Kidney (tissue), 14 donors: ENCODE measurements around the gene HES5. TPM values are rescaled to one million over a fixed set of nuclear protein-coding genes. Genes with fewer than 3 reads are reported as not detected.

Experiments
- DNase-seq, 5 donors: peaks; one replicate each; pipeline ENCODE4 v3.0.0-alpha.2; 2013 to 2020
- FAIRE-seq: peaks from 2 replicates; lab custom pipeline; 2012; peaks lifted over from hg19 to GRCh38; lab: Jason Lieb, UNC
- H3K27ac ChIP-seq, 2 donors: one replicate each; pipeline ENCODE4 v1.7.0; 2013; ENCODE audit warnings: low read depth in 2 of 2, low read length in 2 of 2, inconsistent platforms in 1 of 2
- H3K27me3 ChIP-seq: one replicate; pipeline ENCODE4 v1.7.1; 2013; ENCODE audit warnings: low read length, inconsistent platforms; ENCODE audit not compliant: control insufficient read depth, insufficient read depth
- H3K36me3 ChIP-seq, 3 donors: one replicate each; pipeline versions ENCODE4 v1.7.0 to v1.7.1; 2013; ENCODE audit warnings: low read length in 3 of 3, control low read depth in 1 of 3, inconsistent platforms in 1 of 3; ENCODE audit not compliant: insufficient read depth in 3 of 3, control insufficient read depth in 2 of 3
- H3K4me1 ChIP-seq, 3 donors: one replicate each; pipeline versions ENCODE4 v1.7.0 to v1.7.1; 2013; ENCODE audit warnings: low read length in 3 of 3, inconsistent platforms in 1 of 3, low read depth in 1 of 3; ENCODE audit not compliant: control insufficient read depth in 2 of 3, insufficient read depth in 2 of 3
- H3K4me3 ChIP-seq, 3 donors: one replicate each; pipeline versions ENCODE4 v1.7.0 to v1.8.1; 2013; ENCODE audit warnings: low read length in 3 of 3, control low read depth in 1 of 3, inconsistent platforms in 1 of 3
- H3K9ac ChIP-seq, 3 donors: one replicate each; pipeline versions ENCODE4 v1.7.0 to v1.7.1; 2013; ENCODE audit warnings: low read length in 3 of 3, control low read depth in 1 of 3, inconsistent platforms in 1 of 3
- H3K9me3 ChIP-seq, 3 donors: one replicate each; pipeline versions ENCODE4 v1.7.0 to v1.7.1; 2013; ENCODE audit warnings: low read length in 3 of 3, control low read depth in 1 of 3, inconsistent platforms in 1 of 3; ENCODE audit not compliant: control insufficient read depth in 2 of 3, insufficient read depth in 1 of 3
- intact Hi-C: fragments of 100-400 bp; cut with DNase I; formaldehyde crosslinking; loops from one replicate; pipeline ENCODE4 v1.11.1; 2022
- polyA plus RNA-seq: library from polyadenylated mRNA; stranded (reverse); fragments of 350-450 nt; fragmentation: Illumina TruSeq; extraction: RNeasy Lipid Tissue Mini Kit (QIAGEN cat#74804); gene quantifications from one replicate; pipeline ENCODE4 v1.2.3, GENCODE V29; 2014; ENCODE audit warnings: low read depth, low replicate concordance; ENCODE audit not compliant: insufficient read depth
- total RNA-seq: library from RNA; stranded (reverse); fragmentation: NEBNext Ultra II Directional; extraction: Animal tissue kit (Norgen Biotek cat#: 25700); gene quantifications from one replicate; pipeline ENCODE4 v1.2.1, GENCODE V29; 2021
- TF ChIP-seq, protein P1 (sequence below): IDR thresholded peaks from 3 replicates; pipeline ENCODE4 v1.5.1; 2012; ENCODE audit warnings: mild to moderate bottlenecking, moderate library complexity, borderline replicate concordance; ENCODE audit not compliant: insufficient read depth; ENCODE audit errors: extremely low read depth
- donor health status: control.
- donor health status: control.
- donor health status: control.
- donor health status: control.
- donor health status: control.
- donor health status: DM: yes; HTN: yes; CAD: no.
- donor health status: Normal renal cell carcinoma (clear cell type).

HES5 gene
- total and polyA plus RNA-seq, 2 donors from 2014 or later, result 0.44 TPM; not detected in 1

DNA sequence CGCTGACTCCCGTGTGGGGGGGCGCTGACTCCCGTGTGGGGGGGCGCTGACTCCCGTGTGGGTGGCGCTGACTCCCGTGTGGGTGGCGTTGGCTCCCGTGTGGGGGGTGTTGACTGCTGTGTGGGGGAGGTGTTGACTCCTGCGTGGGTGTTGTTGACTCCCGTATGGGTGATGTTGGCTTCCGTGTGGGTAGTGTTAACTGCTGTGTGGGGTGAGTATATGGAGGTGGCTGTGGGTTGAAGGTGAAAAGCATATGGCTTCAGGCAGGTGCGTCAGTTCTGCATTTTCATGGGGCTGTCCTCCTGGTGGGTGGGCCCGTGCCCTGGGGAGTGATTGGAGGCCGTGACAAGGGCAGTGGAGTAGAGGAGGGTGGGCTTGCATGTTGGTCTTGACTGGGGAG, 46.1 kb downstream of the HES5 start:
- Histone ChIP-seq H3K9ac (no peak overlapping the region), H3K9me3 (no peaks in the 10 kb centered on the region), H3K4me1 (peaks cover 0 to 16% (median 8%) of the 10 kb centered on the region in 3 donors), H3K27me3 (no peaks in the 10 kb centered on the region), H3K4me3 (no peak overlapping the region), H3K36me3 (no peaks in the 10 kb centered on the region), H3K27ac (no peak overlapping the region)
- DNase-seq, result no peak
- TF ChIP-seq, protein P1, sequence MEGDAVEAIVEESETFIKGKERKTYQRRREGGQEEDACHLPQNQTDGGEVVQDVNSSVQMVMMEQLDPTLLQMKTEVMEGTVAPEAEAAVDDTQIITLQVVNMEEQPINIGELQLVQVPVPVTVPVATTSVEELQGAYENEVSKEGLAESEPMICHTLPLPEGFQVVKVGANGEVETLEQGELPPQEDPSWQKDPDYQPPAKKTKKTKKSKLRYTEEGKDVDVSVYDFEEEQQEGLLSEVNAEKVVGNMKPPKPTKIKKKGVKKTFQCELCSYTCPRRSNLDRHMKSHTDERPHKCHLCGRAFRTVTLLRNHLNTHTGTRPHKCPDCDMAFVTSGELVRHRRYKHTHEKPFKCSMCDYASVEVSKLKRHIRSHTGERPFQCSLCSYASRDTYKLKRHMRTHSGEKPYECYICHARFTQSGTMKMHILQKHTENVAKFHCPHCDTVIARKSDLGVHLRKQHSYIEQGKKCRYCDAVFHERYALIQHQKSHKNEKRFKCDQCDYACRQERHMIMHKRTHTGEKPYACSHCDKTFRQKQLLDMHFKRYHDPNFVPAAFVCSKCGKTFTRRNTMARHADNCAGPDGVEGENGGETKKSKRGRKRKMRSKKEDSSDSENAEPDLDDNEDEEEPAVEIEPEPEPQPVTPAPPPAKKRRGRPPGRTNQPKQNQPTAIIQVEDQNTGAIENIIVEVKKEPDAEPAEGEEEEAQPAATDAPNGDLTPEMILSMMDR, result no peak
- intact Hi-C loops, result no loop called here
- FAIRE-seq, result no peak

DNA sequence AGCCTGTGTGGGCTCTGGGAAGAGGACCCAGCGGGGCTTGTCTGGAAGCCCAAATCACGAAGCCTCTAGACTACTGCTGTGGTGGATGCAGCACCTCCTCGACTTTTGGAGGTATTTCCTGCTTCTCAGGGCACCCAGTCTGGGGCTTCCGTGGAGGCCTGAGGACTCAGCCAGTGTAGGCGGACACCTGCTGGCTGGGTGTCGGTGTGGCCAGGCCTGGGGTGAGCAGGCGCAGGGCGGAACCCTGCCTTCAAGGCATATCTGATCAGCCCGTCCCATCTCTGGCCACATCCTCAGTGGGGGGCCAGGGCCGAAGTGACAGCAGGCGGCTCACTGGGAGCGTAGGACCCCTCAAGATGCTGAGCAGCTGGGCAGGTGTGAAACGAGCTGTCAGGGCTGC, 47.0 kb downstream of the HES5 start:
- H3K36me3 ChIP-seq, result no peaks in the 10 kb centered on the region
- no peak overlapping the region for H3K9ac ChIP-seq
- H3K27ac ChIP-seq, result no peak overlapping the region
- H3K27me3 ChIP-seq, result no peaks in the 10 kb centered on the region
- no peaks in the 10 kb centered on the region for H3K9me3 ChIP-seq
- DNase-seq (no peak), FAIRE-seq (no peak)
- H3K4me1 ChIP-seq, result peaks cover 0 to 16% (median 8%) of the 10 kb centered on the region in 3 donors
- TF ChIP-seq, protein P1, result no peak
- intact Hi-C loops, result no loop called here
- no peak overlapping the region for H3K4me3 ChIP-seq

DNA sequence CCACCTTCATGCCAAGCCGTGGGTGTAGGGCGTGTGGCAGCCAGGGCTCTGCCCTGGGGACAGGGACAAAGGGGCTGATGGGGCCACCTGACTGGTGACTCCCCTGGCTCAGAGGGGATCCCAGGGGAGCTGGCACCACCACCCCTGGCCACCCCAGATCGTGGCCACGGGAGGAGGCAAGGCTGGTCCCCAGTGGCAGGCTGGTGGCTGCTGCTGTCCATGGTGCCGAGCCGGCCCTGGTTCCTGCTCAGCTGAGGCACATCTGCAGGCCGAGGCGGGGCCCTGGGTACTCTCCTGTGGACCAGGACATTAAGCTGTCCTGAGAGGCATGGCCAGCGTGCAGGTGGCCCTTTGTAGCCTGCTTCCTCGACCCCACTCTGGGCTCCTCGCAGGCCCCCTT, 47.5 kb downstream of the HES5 start:
- H3K9ac ChIP-seq, result no peak overlapping the region
- no peak overlapping the region for H3K27ac ChIP-seq
- no peaks in the 10 kb centered on the region for H3K36me3 ChIP-seq
- intact Hi-C loops, result no loop called here
- FAIRE-seq (no peak), DNase-seq (no peak)
- TF ChIP-seq, protein P1, result no peak
- H3K4me1 ChIP-seq, result peaks cover 0 to 16% (median 8%) of the 10 kb centered on the region in 3 donors
- H3K4me3 ChIP-seq, result no peak overlapping the region
- H3K9me3 ChIP-seq, result no peaks in the 10 kb centered on the region
- H3K27me3 ChIP-seq, result no peaks in the 10 kb centered on the region

DNA sequence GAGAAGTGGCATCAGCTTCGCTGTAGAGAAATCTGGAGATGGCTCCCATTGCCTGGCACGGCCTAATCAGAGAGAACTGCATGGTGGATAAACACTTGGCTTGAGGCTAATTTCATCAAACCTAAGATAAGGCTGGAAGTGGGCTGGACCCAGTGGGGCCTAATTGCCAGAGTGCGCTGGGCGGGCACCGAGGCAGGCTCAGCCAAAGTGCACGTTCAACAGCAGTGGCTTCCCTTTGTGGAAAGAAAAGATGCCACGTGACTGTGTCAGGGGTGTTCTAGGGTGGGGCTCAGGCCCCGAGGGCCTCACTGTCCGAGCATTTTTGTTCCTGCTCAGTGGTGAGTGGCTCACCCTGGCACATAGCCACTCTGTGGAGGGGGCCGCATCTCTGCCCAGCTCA, 48.2 kb downstream of the HES5 start:
- Histone ChIP-seq H3K4me1 (peaks cover 0 to 16% (median 8%) of the 10 kb centered on the region in 3 donors), H3K36me3 (no peaks in the 10 kb centered on the region), H3K27me3 (no peaks in the 10 kb centered on the region), H3K27ac (no peak overlapping the region), H3K4me3 (no peak overlapping the region), H3K9me3 (no peaks in the 10 kb centered on the region), H3K9ac (no peak overlapping the region)
- intact Hi-C loops, result no loop called here
- TF ChIP-seq, protein P1, result no peak
- DNase-seq, result peak in 1 of 5 donors; percentile 90
- no peak for FAIRE-seq
